K562 treated with DMSO at 1 percent for 12 hours (cell line): Measurements from ENCODE around the gene TP53TG3E. TPM values are rescaled to one million over a fixed set of nuclear protein-coding genes. Genes with fewer than 3 reads are reported as not detected.

ENCODE experiments used
- total RNA-seq: library from RNA; unstranded; fragments of 300-600 nt; gene quantifications from 2 replicates; pipeline ENCODE4 v1.2.3, GENCODE V29; 2022; ENCODE audit not compliant: insufficient read depth

The TP53TG3E gene, protein sequence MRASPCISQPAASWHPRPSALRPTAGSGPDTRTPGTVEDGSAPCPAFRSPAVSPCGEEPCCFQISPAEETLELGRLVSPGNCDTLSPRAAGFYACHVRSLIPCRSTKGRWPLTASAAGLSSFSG
- total RNA-seq: 0.41 TPM in 1 of 2 replicates, not detected in the other

DNA sequence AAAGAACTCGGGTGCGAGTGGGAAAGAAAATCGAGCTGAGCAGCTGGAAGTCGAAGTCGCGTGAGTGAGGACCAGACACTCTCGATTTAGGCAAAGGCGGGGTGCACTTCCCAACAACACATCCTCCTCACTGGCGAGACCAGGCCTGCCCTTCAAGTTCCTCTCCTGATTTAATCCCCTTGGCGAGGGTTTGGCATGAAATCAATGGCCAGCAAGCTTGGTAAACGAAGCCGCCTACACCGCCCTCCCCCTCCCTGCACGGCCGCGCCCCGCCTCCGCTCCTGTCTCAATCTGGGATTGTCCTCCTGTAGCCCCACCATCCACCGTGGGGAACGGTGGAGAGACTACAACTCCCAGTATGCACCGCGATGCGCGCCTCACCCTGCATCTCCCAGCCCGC lies at the start of gene TP53TG3E:
Gene TP53TG3E (plus strand): TSS at position 301 of the 400 bp plus-strand sequence. CDS start 68 bp downstream, at position 369.

Other genes starting within 250 kb of the TP53TG3E start
- gene TP53TG3C, start 110.1 kb upstream of the TP53TG3E start, total RNA-seq: 3.7 and 11.5 TPM in 2 replicates
- gene TP53TG3B, start 56.5 kb downstream of the TP53TG3E start, total RNA-seq: 1.4 and 3.8 TPM in 2 replicates
- 0.90 TPM in 1 of 2 replicates, not detected in the other for gene TP53TG3F, start 155.3 kb downstream of the TP53TG3E start, total RNA-seq